ENCODE measurements around the gene SLC49A4.

The SLC49A4 gene

DNA sequence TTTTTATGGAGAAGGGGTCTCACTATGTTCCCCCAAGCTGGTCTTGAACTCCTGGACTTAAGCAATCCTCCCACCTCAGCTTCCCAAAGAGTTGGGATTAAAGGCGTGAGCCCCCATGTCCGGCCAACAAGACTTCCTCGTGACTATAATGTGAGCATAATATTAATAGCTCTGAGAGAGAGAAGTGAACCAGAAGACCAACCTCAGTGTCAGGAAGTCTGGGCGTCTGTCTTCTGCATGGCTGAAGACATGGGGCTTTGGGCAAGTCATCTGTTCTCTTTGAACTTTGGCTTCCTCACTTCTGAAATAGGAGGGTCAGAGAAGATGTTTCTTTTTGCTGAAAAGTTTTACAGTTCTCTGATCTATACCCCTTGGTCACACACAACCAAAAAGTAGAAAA lies 92.1 kb downstream of the SLC49A4 start:
- TF ChIP-seq, protein P1, sequence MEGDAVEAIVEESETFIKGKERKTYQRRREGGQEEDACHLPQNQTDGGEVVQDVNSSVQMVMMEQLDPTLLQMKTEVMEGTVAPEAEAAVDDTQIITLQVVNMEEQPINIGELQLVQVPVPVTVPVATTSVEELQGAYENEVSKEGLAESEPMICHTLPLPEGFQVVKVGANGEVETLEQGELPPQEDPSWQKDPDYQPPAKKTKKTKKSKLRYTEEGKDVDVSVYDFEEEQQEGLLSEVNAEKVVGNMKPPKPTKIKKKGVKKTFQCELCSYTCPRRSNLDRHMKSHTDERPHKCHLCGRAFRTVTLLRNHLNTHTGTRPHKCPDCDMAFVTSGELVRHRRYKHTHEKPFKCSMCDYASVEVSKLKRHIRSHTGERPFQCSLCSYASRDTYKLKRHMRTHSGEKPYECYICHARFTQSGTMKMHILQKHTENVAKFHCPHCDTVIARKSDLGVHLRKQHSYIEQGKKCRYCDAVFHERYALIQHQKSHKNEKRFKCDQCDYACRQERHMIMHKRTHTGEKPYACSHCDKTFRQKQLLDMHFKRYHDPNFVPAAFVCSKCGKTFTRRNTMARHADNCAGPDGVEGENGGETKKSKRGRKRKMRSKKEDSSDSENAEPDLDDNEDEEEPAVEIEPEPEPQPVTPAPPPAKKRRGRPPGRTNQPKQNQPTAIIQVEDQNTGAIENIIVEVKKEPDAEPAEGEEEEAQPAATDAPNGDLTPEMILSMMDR (IDR thresholded peaks at IDR 0.05; ENCODE audit: low read length) = no peak
- TF ChIP-seq EZH2 (IDR thresholded peaks at IDR 0.05; ENCODE audit: borderline replicate concordance, low read length) = no peak
- Histone ChIP-seq H3K9me3 (ENCODE audit: low read length) (no peaks in the 10 kb centered on the region), H3K9ac (ENCODE audit: low read length) (no peak overlapping the region), H3K79me2 (ENCODE audit: insufficient read depth, low read length) (no peaks in the 10 kb centered on the region), H3K27ac (ENCODE audit: low read depth, low read length, poor library complexity, severe bottlenecking) (no peak overlapping the region), H3F3A (ENCODE audit: insufficient read depth, low read length) (no peaks in the 10 kb centered on the region), H3K4me2 (ENCODE audit: low read length) (no peak overlapping the region), H2AFZ (ENCODE audit: low read length) (no peak overlapping the region), H3K4me1 (ENCODE audit: insufficient read depth, low read length, severe bottlenecking) (no peaks in the 10 kb centered on the region), H3K36me3 (ENCODE audit: insufficient read depth, low read length) (no peaks in the 10 kb centered on the region), H4K20me1 (ENCODE audit: insufficient read depth, low read length) (no peaks in the 10 kb centered on the region; the same call in 1 of the 2 replicates), H3K4me3 (ENCODE audit: low read depth, low read length, poor library complexity, severe bottlenecking) (no peak overlapping the region), H3K9me2 (ENCODE audit: low read depth, low read length) (no peaks in the 10 kb centered on the region), H3K27me3 (ENCODE audit: insufficient read depth, low read length) (no peaks in the 10 kb centered on the region)

DNA sequence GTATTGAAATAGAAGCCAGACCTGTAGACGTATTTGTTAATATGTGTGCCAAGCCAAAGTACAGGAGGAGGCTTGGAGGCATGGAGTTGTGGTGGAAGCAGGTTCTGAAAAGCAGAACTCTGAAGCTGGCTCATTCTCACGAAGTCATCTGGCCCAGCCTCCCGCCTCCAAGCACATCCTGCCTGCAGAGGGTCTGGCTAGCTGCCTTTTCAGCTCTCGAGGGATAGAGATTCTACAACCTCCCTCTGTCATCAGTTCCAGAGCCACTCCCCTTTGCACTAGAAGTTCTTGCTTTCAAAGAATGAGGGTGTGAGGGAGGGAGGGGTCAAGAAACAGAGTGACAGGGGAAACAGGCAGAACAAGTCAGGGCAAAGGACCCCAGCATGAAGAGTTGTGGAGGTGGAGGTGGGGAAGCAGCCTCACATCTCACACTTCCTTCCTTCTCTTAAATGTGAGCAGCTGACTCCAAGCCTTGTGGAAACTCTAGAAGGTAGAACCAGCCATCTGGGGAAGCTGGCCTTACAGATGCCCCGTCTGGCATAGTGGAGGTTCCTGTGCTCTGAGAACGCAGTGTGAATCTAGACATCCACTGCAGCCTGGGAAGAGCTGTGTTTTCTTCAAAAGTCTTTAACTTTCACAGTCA lies 95.3 kb downstream of the SLC49A4 start:
- no peaks in the 10 kb centered on the region for H3F3A ChIP-seq (ENCODE audit: insufficient read depth, low read length)
- H3K36me3 ChIP-seq (ENCODE audit: insufficient read depth, low read length) = no peaks in the 10 kb centered on the region
- no peaks in the 10 kb centered on the region for H3K79me2 ChIP-seq (ENCODE audit: insufficient read depth, low read length)
- H3K4me1 ChIP-seq (ENCODE audit: insufficient read depth, low read length, severe bottlenecking) = no peaks in the 10 kb centered on the region
- H3K27me3 ChIP-seq (ENCODE audit: insufficient read depth, low read length) = no peaks in the 10 kb centered on the region
- H3K9ac ChIP-seq (ENCODE audit: low read length) = no peak overlapping the region
- H3K27ac ChIP-seq (ENCODE audit: low read depth, low read length, poor library complexity, severe bottlenecking) = no peak overlapping the region
- no peaks in the 10 kb centered on the region for H3K9me3 ChIP-seq (ENCODE audit: low read length)
- no peaks in the 10 kb centered on the region for H3K9me2 ChIP-seq (ENCODE audit: low read depth, low read length)
- H3K4me2 ChIP-seq (ENCODE audit: low read length) = no peak overlapping the region
- H2AFZ ChIP-seq (ENCODE audit: low read length) = no peak overlapping the region
- no peaks in the 10 kb centered on the region for H4K20me1 ChIP-seq (ENCODE audit: insufficient read depth, low read length)
- no peak overlapping the region for H3K4me3 ChIP-seq (ENCODE audit: low read depth, low read length, poor library complexity, severe bottlenecking)
- no peak for TF ChIP-seq EZH2 (IDR thresholded peaks at IDR 0.05; ENCODE audit: borderline replicate concordance, low read length)
- TF ChIP-seq, protein P1 (IDR thresholded peaks at IDR 0.05; ENCODE audit: low read length) = no peak

DNA sequence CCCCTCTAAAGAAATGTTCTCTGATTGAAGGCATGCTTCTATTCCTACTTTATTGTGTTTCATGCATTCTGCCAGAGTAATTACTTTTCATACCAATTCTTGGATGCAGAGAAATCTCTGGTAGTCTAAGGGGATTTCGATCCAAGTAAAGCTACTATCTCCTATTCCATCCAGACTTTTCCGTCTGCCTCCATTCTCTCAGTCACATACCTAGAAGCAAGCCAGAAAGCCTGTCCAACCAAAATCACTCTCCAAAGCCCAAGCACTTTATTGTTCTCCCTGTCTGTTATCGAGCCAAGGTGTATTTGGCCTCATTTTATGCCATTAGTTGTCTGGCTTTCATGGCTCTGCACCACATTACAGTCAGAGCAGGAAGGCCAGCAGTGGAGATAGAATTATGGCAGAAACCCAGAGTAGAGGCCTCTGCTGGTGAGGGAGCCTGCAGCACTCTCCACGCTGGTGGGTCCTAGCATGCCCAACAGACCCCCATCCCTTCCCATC lies 95.9 kb downstream of the SLC49A4 start:
- Histone ChIP-seq H4K20me1 (ENCODE audit: insufficient read depth, low read length) (no peaks in the 10 kb centered on the region), H3K79me2 (ENCODE audit: insufficient read depth, low read length) (no peaks in the 10 kb centered on the region), H3K36me3 (ENCODE audit: insufficient read depth, low read length) (no peaks in the 10 kb centered on the region), H3F3A (ENCODE audit: insufficient read depth, low read length) (no peaks in the 10 kb centered on the region), H3K9me2 (ENCODE audit: low read depth, low read length) (no peaks in the 10 kb centered on the region), H3K27me3 (ENCODE audit: insufficient read depth, low read length) (no peaks in the 10 kb centered on the region), H3K4me1 (ENCODE audit: insufficient read depth, low read length, severe bottlenecking) (no peaks in the 10 kb centered on the region), H2AFZ (ENCODE audit: low read length) (no peak overlapping the region), H3K4me3 (ENCODE audit: low read depth, low read length, poor library complexity, severe bottlenecking) (no peak overlapping the region), H3K9ac (ENCODE audit: low read length) (no peak overlapping the region), H3K27ac (ENCODE audit: low read depth, low read length, poor library complexity, severe bottlenecking) (no peak overlapping the region), H3K4me2 (ENCODE audit: low read length) (no peak overlapping the region), H3K9me3 (ENCODE audit: low read length) (no peaks in the 10 kb centered on the region)
- TF ChIP-seq, protein P1 (IDR thresholded peaks at IDR 0.05; ENCODE audit: low read length) = no peak
- no peak for TF ChIP-seq EZH2 (IDR thresholded peaks at IDR 0.05; ENCODE audit: borderline replicate concordance, low read length)
